Measurements from ENCODE around the gene PRXL2B.

Gene PRXL2B

GRCh38 chr1:2587071-2587859 is 688 bp downstream of the PRXL2B start:
- DNase-seq (ENCODE audit: low read depth): no peak

DNA sequence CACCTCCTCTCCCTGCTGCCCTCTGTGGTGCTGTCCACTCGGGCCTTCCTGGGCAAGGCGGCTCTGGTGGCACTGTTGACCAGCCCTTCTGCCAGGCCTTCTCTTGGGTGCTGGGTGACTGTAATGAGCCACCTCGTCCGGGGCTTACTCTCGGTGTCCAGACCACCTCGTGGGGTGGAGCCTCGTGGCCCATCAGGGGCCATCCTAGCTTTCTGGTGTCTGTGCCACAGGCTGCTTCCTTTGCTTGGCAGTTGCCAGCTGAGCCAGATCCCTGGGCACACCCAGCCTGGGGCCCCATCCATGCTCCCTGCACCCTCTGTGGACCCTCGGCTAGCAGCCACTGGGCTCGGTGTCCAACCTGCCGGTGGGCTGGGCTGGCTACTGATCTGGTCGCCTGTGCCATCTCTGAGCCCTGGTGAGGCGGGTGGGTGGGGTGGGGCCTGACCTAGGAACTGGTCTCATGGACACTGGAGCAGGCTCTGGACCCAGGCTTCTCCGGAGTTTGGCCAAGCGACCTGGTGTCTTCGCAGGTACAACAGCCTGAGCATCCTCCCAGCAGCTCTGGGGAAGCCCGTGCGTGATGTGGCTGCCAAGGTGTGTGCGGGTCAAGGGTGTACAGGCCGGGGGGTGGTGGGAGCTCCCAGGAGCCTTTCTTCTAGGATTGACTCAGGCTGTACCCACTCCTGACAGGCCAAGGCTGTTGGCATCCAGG is 1.4 kb downstream of the PRXL2B start:
- DNase-seq (ENCODE audit: low read depth): no peak

DNA sequence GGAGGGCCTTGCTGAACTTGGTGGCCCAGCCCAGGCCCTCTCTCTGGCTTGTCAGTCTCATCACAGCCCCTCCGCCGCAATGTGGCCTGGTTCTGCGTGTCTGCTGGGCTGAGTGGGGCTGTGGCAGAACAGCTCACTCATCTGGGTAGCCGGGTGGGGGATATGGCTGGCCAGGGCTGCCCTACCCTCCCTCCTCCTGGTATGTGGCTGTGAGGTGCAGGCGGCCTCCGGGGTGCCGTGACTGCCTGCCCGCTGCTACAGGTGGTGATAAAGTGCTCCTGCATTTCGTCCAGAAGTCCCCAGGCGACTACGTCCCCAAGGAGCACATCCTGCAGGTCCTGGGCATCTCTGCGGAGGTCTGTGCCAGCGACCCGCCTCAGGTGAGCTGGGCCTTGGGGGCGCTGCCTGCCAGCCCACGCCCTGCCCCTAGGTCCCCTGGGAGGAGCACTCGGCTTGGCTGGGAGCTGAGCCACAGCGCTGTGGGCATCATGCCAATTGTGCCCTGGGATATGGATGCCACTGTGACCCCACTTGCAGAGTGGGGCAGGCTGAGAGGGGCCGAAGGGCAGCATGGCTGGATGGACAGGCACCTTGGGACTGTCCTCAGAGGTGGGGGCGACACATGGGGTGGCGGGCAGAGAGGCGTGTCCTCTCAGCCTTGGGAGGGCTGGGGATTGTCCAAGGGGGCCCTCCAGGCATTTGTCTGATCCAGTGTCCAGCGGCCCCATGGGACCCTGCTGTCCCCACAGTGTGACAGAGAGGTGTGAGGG is 2.3 kb downstream of the PRXL2B start:
- no peak for DNase-seq (ENCODE audit: low read depth)

DNA sequence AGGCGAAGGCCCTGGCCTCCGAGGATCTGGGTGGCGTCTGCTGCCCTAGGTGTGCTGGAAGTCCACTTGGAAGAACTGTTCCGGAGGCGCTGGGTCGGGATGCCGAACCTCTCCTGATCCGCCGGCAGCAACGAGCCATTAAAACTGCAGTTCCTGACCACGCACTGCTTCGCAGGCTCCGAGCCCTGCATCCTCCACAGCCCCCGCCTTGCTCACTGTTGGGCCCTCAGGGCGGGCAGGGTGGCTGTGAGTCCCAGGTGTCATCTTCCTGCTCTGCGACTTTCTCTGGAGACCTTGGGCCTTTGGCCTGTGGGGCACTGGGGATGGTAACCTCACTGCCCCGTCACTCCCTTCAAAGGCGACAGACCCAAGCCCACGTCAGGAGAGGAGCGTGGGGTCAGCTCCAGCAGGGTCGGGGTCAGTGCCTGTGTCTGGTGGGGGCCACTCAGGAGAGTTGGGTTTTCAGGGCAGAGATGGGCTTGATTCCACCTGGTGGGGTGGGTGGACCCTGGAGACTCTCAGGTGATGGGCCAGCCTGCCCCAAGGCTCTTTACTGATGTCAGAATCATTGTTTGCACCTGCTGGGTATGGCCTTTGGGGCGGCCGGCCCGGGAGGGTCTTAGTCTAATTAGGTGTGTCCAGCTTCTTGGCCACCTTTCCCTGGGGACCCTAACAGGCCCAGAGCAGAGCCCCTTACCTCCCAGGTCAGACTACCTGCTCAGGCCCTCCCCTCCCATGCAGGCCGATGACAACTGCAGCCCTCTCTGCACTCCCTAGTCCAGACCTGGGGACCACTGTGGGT is 3.1 kb downstream of the PRXL2B start:
- DNase-seq (ENCODE audit: low read depth): no peak

GRCh38 chr1:2590233-2591141 is 3.9 kb downstream of the PRXL2B start:
- no peak for DNase-seq (ENCODE audit: low read depth)

GRCh38 chr1:2591233-2591580 is 4.6 kb downstream of the PRXL2B start:
- no peak for DNase-seq (ENCODE audit: low read depth)

- DNase-seq (ENCODE audit: low read depth): no peak
These were observed 5.1 kb downstream of the PRXL2B start for GRCh38 chr1:2591581-2592261.

GRCh38 chr1:2592672-2593071 is 6.1 kb downstream of the PRXL2B start:
- no peak for DNase-seq (ENCODE audit: low read depth)

DNA sequence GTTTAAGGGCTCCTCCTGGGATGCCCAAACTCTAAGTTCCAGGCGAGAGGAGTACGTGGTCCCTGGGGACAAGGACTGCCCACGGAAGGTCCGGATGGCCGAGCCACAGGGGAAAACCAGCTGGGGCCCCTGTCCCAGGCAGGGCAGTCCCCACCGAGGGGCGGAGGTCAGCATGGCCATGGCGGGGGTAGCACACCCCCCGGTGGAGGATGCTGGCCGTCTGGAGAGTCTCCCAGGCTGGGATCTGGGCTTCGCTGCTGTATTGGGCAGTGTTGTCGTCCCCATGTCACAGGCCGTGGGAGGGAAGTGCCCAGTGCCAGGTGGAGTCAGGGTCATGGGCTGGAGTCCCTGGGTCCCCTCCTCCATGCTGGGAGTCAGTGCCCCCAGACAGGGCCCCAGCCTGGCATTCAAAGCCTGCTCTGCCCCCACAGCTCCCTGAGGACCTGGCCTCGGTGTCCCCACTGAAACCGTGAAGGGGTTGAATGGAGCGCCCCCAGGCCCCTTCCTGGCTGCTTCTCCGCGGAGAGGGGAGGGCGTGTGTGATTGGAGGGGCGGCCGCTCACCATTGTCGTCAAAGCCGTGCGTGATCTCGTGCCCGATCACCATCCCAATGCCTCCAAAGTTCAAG is 6.8 kb downstream of the PRXL2B start:
- no peak for DNase-seq (ENCODE audit: low read depth)

GRCh38 chr1:2594001-2594640 is 7.5 kb downstream of the PRXL2B start:
- no peak for DNase-seq (ENCODE audit: low read depth)

DNA sequence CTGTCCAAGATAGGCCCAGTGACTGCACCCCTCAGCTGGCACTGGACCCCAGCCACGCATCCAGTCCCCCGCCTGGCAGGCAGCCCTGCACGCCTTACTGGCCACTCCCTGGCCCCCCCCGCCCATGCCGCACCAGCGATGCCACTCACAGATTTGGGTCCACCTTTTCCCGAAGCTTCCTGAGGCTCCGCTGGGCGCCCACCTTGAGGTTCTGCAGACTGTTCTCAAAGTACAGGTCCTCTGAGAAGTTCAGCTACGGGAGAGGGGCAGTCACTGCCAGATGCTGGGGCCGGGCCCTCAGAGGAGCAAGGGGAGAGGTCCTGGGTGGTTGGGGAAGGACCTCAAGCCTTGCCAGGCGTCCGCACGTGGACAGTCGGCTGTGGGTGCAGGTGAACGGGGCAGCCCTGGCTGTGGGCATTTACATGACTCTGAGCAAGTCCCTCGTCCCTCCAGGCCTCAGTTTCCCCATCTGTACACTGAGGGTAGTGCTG is 8.1 kb downstream of the PRXL2B start:
- DNase-seq (ENCODE audit: low read depth): no peak

- no peak for DNase-seq (ENCODE audit: low read depth)
These were observed 8.8 kb downstream of the PRXL2B start for GRCh38 chr1:2595261-2595811.

DNA sequence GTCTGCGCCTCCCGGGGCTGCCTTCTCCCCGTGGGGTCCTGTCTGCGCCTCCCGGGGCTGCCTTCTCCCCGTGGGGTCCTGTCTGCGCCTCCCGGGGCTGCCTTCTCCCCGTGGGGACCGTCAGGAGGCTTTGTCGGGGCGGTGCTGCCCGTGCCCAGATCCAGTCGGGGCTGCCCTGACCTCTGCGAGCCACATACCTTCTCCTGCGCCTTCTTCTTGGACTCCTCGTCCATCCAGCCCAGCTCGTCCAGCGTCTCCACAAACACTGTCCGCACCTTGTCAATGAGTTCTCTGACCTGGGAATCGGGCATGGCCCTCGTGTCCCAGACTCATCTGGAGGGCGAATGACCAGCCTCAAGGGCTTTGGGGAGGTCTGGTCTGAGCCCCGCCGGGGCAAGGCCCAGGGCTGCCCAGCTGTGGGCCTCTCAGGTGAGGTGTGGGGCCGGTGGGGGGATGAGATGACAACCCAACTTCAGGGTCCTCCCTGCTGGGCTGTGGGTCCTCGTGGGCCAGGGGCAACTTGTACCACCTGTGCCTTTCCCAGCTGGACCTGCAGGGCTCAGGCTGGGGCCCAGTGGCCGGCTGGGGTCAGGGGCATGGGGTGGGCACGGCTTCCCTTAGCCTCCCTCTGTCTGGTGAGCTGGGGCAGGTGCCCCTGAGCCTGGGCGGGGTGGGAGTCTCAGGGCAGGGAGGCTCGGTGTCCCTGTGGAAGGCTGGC is 9.4 kb downstream of the PRXL2B start:
- DNase-seq (ENCODE audit: low read depth): no peak

GRCh38 chr1:2596530-2597333 is 10.2 kb downstream of the PRXL2B start:
- no peak for DNase-seq (ENCODE audit: low read depth)

- no peak for DNase-seq (ENCODE audit: low read depth)
These were observed 11.1 kb downstream of the PRXL2B start for GRCh38 chr1:2597441-2598328.

- no peak for DNase-seq (ENCODE audit: low read depth)
These were observed 11.9 kb downstream of the PRXL2B start for GRCh38 chr1:2598329-2598931.

All from GM04503 (cell line).